RWPE2 (cell line): ENCODE data around the gene CLP1.
A peak's percentile ranks its signal among the peaks of the same experiment; 100 is the strongest.

Experiments used
- ATAC-seq: fragments of 200-7000 bp; cut with Tn5 transposase; 3 replicates; pipeline ENCODE4 v1.9.1; 2021; ENCODE audit warnings: low read depth
- DNase-seq: peaks from one replicate; pipeline ENCODE4 v3.0.0-alpha.2; 2020; ENCODE audit warnings: low spot score
- H3K27ac ChIP-seq: fragments of 450-650 bp; 2 replicates; pipeline ENCODE4 v1.5.1; 2017; ENCODE audit warnings: mild to moderate bottlenecking; ENCODE audit not compliant: poor library complexity, severe bottlenecking
- H3K27me3 ChIP-seq: fragments of 250-450 bp; sonication (Bioruptor Pico); 2 replicates; pipeline ENCODE4 v1.5.1; 2021; ENCODE audit warnings: mild to moderate bottlenecking, moderate library complexity; ENCODE audit not compliant: insufficient read depth, poor library complexity, severe bottlenecking
- H3K36me3 ChIP-seq: fragments of 250-450 bp; sonication (Bioruptor Pico); 2 replicates; pipeline ENCODE4 v1.5.1; 2020; ENCODE audit warnings: low read depth, mild to moderate bottlenecking, moderate library complexity
- H3K4me1 ChIP-seq: fragments of 250-450 bp; sonication (Bioruptor Pico); 2 replicates; pipeline ENCODE4 v1.5.1; 2021; ENCODE audit warnings: mild to moderate bottlenecking, moderate library complexity; ENCODE audit not compliant: insufficient read depth, poor library complexity, severe bottlenecking
- H3K4me3 ChIP-seq: fragments of 250-450 bp; sonication (Bioruptor Pico); 2 replicates; pipeline ENCODE4 v1.5.1; 2021; ENCODE audit warnings: mild to moderate bottlenecking, moderate library complexity; ENCODE audit not compliant: severe bottlenecking
- H3K9me3 ChIP-seq: fragments of 250-450 bp; sonication (Bioruptor Pico); 2 replicates; pipeline ENCODE4 v1.5.1; 2021; ENCODE audit warnings: mild to moderate bottlenecking, moderate library complexity; ENCODE audit not compliant: severe bottlenecking
- CTCF ChIP-seq: fragments of 450-650 bp; IDR thresholded peaks from one replicate; pipeline ENCODE4 v1.5.1; 2017; ENCODE audit warnings: mild to moderate bottlenecking, moderate library complexity; ENCODE audit not compliant: poor library complexity, severe bottlenecking

Gene CLP1

DNA sequence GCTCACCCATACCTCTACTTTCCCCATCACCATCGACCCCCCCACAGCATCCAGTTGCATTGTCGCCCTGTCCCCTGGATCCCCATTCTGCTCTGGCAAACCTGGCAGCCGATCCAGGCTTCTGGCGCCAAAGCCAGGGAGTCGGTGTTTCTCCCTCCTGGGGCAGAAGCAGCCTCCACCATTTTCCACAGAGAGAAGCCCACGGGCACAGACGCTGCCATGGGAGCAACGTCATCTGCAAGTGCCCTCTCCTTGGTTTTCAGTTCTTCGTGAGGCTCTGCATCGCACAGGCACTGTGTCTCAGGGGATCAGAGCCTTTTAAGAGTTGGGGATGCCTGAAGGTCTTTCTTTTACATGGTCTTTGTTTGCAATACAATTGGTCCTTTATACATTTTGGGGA lies 10.2 kb upstream of the CLP1 start:
- H3K27me3 ChIP-seq, result peaks cover 29% of the 10 kb centered on the region
- H3K4me1 ChIP-seq, result peaks cover 14% of the 10 kb centered on the region
- H3K9me3 ChIP-seq, result no peaks in the 10 kb centered on the region
- no peaks in the 10 kb centered on the region for H3K36me3 ChIP-seq
- no peak overlapping the region for H3K4me3 ChIP-seq
- DNase-seq (no peak), ATAC-seq (no peak)
- TF ChIP-seq CTCF, result no peak
- no peak overlapping the region for H3K27ac ChIP-seq

DNA sequence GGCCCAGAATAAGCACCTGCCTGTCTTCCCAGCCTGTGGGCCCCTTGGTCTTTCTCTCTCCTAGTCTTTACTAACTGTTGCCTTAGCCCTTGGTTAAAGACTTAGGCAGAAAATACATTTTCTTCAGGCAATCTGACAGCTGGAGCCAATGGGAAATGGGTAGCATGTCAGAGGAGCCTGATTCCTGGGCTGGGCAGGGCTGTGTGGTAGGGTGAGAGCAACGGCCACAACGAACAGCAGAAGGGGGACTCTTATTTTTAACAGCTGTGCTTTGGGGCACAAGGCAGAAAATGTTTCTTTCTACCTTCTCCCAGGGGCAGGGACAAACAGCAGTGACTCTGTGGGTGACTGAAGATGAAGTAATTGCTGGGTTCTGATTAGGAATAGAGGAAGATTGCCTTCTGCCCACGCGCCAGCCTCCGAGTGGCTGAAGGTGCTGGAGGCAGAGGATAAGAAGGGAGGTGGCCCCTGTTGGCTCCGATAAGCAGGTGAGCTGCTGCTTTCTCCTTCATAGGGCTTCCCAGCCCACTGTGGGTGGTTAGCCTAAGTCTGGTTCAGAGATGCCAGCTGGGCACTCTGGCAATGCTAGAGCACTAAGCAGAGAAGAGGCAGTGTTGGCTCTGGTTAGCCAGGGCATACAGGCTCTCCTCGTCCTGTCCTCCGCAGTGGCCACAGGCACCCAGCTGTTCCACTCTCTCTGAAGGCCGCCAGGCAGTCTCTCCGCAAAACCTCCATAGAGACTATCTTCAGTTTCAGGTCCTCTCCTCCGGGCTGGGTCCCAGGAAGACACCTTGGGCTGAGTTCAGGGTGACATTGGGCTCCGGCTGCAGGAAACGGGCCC lies 9.4 kb upstream of the CLP1 start:
- Histone ChIP-seq H3K27ac (no peak overlapping the region), H3K9me3 (no peaks in the 10 kb centered on the region), H3K4me3 (no peak overlapping the region), H3K27me3 (peaks cover 29% of the 10 kb centered on the region), H3K4me1 (peaks cover 14% of the 10 kb centered on the region), H3K36me3 (no peaks in the 10 kb centered on the region)
- no peak for TF ChIP-seq CTCF
- DNase-seq, result no peak
- ATAC-seq, result peak; percentile 20; the same call in 2 of the 3 replicates

DNA sequence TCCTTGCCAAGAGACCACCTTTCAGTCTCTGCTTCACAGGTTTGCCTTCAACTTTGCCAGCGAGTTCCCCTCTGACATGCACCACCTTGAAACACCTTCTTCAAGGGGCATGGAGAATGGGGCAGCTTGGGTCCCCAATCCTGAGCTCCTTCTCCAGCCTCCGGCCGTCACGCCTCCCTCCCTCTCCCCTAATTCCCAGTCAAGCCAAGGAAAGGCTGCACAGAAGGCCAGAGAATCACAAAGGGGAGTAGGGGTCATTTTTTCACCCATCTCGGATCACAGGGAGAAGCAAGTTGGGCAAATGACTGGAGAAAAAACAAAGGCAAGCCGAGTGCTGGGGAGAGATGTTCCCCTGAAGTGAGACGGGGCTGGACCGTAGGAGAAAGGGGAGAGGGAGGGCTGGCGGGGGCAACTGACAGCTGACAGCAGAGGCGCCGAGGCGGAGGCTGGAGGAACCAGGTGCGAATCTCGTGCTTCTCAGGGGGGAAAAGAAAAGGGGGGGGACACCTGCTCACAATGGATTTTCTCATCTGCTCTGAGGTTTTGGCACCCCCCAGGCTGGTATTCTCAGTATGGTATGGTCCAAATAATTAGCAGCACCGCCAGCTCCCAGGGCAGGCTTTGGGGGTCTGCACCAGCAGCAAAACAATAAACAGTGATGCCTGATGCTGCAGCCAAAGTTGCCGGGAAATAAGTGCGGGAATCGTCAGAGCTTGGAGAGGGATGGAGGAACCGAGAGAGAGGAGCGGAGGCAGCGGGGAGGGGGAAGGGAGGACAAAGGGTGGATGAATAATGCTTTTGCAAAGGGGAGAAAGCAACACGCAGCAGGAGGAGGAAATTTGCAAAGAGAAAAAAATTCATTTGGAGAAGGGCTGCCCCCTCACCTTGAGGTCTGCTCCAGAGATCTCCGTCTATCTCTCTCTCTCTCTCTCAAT lies 8.5 kb upstream of the CLP1 start:
- Histone ChIP-seq H3K27me3 (peaks cover 29% of the 10 kb centered on the region), H3K9me3 (no peaks in the 10 kb centered on the region), H3K4me1 (peaks cover 14% of the 10 kb centered on the region), H3K4me3 (no peak overlapping the region), H3K36me3 (no peaks in the 10 kb centered on the region), H3K27ac (no peak overlapping the region)
- no peak for ATAC-seq
- TF ChIP-seq CTCF, result no peak
- DNase-seq, result no peak

- TF ChIP-seq CTCF, result no peak
- Histone ChIP-seq H3K27me3 (peaks cover 29% of the 10 kb centered on the region), H3K9me3 (no peaks in the 10 kb centered on the region), H3K4me3 (no peak within 1 kb of the TSS), H3K36me3 (no peaks in the 10 kb centered on the region), H3K27ac (no peak within 1 kb of the TSS), H3K4me1 (peaks cover 13% of the 10 kb centered on the region)
- no peak for DNase-seq
- peak; percentile 51 for ATAC-seq
These were observed 7.5 kb upstream of the CLP1 start, which contains the start of gene YPEL4 for GRCh38 chr11:57649826-57650738. YPEL4 (minus strand) TSS chr11:57649912; CDS start chr11:57647107, 2,805 bp downstream.
